HTR-8/SVneo (cell line): ENCODE measurements around the gene CHD9.
"Not testable (repeated sequence)": the region's sequence is repeated elsewhere in the genome, so short reads cannot be mapped to it uniquely, and the experiment has no call there.

Experiments used
- DNase-seq: peaks from one replicate; pipeline ENCODE4 v3.0.0; 2011; ENCODE audit warnings: low spot score, mixed read lengths; ENCODE audit not compliant: insufficient read length
- FAIRE-seq: peaks from 2 replicates; lab custom pipeline; 2011; peaks lifted over from hg19 to GRCh38; lab: Jason Lieb, UNC

The CHD9 gene

DNA sequence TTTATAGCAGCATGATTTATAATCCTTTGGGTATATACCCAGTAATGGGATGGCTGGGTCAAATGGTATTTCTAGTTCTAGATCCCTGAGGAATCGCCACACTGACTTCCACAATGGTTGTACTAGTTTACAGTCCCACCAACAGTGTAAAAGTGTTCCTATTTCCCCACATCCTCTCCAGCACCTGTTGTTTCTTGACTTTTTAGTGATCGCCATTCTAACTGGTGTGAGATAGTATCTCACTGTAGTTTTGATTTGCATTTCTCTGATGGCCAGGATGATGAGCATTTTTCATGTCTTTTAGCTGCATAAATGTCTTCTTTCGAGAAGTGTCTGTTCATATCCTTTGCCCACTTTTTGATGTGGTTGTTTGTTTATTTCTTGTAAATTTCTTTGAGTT lies 276.2 kb downstream of the CHD9 start:
- not testable (repeated sequence) for FAIRE-seq, DNase-seq

DNA sequence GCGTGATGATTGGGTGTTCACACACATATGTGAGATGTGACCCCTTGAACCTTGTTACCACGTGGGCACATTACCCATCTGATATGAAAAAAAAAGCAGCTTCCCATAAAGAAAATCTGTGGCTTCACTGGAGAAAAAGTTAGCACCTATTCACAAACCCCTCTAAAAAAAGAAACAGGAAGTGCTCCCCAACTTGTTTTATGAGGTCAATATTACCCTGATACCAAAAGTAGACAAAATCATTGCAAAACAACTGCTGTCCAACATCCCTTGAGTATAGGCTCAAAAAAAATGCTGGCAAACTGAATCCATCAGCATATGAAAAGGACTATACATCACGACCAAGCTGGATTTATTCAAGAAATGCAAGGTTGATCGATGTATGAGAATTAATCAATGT lies 279.8 kb downstream of the CHD9 start:
- FAIRE-seq, result no peak
- DNase-seq, result no peak

DNA sequence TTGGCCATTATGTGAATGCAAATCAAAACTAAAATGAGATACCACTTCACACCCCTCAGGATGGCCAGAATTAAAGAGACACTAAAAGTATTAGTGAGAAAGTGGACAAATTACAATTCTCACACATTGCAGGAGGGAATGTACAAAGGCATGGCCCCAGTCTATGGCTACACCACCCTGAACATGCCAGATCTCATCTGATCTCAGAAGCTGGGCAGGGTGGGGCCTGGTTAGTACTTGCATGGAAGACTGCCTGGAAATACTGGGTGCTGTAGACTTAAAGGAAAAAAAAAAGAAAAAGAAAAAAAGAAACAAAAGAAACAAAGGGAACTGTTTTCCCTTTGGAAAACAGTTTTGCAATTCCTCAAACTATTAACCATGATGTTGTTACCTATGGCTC lies 282.5 kb downstream of the CHD9 start:
- DNase-seq (no peak), FAIRE-seq (no peak)

DNA sequence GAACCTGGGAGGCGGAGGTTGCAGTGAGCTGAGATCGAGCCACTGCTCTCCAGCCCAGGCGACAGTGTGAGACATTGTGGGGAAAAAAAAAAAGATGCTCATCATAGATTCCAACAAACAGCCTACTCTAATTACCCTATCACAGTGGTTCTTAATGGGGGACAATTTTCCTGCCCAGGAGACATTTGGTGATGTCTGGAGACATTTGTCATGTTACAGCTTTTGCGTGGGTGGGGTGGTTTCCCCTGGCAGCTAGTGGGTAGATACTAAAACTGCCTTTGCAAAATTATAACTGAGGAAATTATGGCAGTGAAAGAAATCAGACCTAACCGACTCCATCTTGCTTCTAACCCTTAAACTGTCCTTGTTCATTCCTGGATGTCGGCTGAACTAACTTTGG lies 287.0 kb downstream of the CHD9 start:
- FAIRE-seq, result no peak
- no peak for DNase-seq

DNA sequence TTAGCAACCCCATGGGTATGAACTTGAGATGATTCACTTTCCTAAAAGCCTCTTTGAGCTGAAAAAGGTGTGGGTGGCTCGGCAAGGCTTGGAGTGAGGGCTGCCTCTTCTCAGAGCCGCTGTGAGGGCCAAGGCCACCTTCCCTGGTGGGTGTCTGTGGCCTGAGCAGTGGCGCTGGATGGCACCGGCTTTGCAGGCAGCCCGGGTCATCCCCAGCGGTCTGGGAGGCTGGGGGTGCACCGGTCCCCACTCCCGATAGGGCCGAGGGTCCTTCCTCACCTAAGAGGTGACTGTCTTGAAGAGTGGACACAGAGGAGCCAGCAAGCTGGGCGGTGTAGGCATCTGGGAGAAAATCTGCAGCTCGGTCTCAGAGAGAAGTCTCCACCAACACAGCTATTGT lies 300.3 kb downstream of the CHD9 start:
- no peak for FAIRE-seq
- no peak for DNase-seq

DNA sequence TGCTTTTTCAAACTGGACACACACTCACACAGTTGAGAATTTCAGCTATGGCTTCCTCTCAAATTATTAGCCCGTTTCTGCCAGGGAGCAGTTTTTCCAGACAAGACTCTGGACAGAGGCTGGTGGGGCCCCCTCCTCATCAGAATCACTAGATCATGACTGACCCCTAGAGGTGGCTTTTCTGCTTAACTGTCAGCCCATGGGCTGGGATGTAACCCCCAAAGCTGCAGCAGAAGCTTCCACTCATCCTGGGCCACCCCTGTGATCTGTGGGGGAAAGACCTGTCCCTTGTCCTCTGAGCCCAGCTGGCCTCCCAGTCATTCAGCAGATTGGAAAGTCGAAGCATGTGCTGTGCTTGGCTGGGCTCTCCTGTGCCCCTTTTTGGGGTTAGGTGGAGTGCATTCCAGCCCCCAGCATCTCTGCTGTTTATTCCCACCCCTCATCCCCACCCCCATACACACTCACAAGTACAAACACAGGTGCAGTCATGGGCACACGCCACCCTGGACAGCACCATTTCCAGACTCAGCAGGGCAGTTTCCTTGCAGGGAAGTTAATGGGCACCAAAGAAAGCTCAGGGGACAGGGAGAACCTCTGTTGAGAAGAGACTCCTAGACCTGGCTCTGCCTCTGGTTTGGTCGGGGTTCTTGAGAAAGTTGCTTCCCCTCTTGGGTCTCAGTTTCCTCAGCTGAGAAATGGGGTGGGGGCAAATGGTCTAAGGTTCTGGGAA lies 301.9 kb downstream of the CHD9 start:
- DNase-seq (no peak), FAIRE-seq (no peak)

DNA sequence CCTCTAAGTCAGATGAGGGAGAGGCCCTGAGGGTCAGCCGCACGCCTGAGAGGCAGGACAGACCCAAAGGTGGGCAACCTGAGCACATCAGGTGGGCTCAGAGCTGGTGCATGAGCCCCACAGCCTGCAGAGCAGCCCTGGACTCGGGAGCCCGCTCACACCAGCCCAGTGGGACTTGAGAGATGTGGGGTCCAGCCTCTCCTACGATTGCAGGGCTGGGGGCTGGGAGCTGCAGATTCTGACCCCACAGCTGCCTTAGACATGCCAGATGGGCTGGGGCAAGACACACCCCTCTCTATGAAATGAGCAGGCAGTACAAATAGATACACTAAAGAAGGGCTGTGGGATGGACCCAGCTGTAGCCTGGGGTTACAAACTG lies 302.4 kb downstream of the CHD9 start:
- FAIRE-seq, result no peak

DNA sequence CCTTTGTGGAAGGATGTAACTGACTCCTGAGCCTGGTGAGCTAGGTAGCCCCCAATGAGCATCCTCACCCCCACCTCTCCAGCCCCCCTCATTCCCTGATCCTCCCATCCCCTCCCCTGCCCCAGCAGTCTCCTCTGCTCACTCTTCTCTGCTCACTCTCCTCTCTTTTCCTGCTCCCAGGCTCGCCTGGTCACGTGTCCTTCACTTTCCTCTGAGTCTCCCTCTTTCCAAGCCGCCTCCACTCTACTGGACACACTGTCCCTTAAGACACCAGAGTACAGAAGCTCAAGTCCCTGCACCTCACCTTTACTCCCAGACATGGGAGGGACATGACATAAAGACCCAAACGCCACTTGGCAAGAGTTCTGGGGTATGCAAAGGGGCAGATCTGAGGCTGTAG lies 303.2 kb downstream of the CHD9 start:
- no peak for DNase-seq
- no peak for FAIRE-seq

More for the DNA sequence above, 302.4 kb downstream of the CHD9 start:
- no peak for DNase-seq

DNA sequence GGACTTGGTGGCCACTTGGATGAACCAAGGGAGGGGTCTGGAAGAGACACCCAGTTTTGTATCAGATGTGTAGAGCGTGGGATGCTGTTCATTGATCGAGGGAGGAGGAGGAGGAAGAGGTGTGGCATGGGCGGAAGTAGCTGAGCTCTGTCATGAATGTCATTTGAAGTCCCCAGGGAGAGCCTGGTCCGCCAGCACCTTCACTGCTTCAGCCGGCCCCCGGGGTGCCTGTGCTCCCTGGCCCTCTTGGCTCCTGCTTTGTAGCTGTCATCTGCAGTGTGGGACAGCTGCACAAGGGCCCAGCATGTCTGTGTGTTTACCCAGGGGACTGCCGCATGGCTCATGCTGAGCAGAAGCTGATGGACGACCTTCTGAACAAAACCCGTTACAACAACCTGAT lies 304.1 kb downstream of the CHD9 start:
- no peak for FAIRE-seq
- no peak for DNase-seq

DNA sequence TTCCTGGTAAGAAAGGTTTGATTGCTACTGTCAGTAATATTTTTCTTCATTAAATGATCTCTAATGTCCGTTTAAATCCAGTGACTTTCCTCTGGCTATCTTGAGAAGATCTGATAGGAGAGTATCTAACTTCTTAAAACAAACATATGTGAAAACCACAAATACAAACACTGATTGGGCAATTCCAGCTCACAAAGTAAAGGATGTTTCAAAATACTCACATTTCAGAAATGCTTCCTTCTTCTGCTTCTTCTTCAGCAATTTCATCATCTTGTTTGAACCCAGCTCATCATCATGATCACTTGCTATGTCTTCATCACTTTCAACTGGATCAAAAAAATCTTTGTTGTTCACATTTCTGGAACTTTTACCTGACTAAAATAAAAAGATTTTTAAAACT lies 315.1 kb downstream of the CHD9 start:
- FAIRE-seq (no peak), DNase-seq (no peak)

DNA sequence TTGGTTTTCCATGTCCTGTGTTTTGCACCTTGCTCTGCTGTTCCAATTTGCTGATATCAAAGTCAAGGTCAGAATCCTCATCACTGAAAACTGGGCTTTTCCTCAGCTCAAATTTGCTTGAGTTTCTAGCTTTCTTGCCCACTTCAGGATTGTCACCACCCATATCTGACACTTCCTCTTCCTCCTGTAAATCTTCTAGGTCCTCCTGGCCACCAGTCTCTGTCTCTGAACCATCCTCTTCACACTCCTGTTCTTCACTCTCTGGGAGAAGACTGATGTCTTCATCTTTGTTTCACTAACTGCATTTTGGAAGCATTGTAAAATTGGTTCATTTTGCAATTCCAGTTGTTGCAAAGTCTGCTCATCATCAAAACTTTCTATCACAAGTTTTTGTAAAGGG lies 316.0 kb downstream of the CHD9 start:
- DNase-seq (no peak), FAIRE-seq (no peak)

DNA sequence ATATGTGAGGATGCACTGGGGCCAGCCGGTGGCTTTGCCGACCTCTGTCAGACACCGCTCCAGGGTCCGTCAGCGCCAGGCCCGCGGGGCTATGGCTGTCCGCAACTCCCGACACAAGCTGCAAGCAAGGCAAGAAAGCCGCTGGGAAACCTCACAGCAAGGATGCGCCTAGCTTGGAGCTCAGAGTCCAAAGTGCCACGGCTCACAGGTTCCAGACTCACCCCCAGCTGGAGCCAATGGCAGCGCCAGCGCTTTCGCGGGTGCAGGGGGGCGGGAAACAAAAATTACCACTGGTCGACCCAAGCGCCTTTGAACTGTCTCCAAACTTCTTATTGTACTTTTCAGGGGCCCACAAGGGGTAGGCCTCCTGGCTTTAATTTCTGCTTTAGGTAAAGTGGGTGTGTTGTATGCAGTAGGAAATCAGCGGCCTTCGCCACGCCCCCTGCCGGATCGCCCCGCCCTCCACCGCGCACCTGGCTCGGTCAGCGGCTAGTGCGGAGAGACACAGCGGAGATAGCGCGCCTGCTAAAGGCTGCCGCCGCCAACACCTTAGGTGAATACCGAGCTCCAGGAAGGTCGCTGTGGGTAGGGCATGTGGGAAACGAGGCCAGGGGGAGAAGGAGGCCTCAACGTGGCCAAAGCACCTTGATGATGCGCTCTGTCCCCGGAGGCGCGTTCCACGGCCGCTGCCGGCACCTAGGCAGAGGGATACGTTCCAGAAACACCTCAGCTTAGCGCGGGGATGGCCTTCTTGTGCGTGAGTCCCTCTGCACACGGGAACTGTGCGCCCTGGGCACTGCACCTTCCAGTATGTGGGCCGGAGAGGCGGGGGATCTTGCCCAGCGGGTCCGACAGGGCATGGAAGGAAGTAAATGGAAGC lies 318.4 kb downstream of the CHD9 start:
- FAIRE-seq, result no peak
- DNase-seq, result no peak

DNA sequence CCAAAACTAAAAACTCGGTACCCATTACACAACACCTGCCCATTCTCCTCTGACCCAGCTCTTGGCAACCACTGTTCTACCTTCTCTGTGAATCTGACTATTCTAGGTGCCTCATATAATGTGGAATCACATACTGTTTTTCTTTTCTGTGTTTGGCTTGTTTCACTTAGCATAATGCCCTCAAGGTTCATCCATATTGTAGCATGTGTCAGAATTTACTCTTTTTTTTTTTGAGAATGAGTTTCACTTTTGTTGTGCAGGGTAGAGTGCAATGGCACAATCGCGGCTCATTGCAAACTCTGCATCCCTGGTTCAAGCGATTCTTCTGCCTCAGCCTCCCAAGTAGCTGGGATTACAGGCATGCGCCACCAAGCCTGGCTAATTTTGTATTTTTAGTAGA lies 320.0 kb downstream of the CHD9 start:
- no peak for FAIRE-seq

DNA sequence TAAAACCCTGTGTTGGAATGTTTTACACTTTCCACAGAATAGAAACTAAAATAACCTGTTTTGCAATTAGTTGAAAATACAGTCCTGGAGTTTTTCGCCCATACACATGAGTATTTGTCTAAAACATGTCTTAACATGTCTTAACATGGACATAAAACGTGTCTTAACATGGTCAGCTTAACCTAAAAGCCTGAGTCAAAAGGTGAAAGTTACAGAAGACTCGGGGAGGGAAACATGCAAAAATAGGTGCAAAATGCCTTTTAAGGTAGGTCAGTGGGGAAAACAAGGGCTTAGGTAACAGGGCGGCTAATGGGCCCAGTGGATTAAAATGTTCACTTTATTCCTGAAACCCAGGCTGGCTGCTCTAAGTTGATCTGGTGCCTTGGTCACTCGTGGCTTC lies 323.3 kb downstream of the CHD9 start:
- DNase-seq (no peak), FAIRE-seq (no peak)

More for the DNA sequence above, 320.0 kb downstream of the CHD9 start:
- DNase-seq, result no peak
